GM10266 (cell line): ENCODE data around the gene TMEM79.

Experiments used
- DNase-seq: peaks from one replicate; pipeline ENCODE4 v3.0.0; 2012; ENCODE audit errors: extremely low spot score
- CTCF ChIP-seq: IDR thresholded peaks from 2 replicates; pipeline ENCODE4 v1.5.1; 2012; ENCODE audit warnings: mild to moderate bottlenecking, low read depth; ENCODE audit not compliant: control insufficient read depth, insufficient read depth; ENCODE audit errors: missing control alignments

TMEM79 gene

GRCh38 chr1:156244712-156245111 is 39.4 kb upstream of the TMEM79 start:
- DNase-seq, result no peak
- TF ChIP-seq CTCF, result no peak

GRCh38 chr1:156245451-156246232 is 38.5 kb upstream of the TMEM79 start:
- peak; percentile 68 for DNase-seq
- TF ChIP-seq CTCF, result no peak

DNA sequence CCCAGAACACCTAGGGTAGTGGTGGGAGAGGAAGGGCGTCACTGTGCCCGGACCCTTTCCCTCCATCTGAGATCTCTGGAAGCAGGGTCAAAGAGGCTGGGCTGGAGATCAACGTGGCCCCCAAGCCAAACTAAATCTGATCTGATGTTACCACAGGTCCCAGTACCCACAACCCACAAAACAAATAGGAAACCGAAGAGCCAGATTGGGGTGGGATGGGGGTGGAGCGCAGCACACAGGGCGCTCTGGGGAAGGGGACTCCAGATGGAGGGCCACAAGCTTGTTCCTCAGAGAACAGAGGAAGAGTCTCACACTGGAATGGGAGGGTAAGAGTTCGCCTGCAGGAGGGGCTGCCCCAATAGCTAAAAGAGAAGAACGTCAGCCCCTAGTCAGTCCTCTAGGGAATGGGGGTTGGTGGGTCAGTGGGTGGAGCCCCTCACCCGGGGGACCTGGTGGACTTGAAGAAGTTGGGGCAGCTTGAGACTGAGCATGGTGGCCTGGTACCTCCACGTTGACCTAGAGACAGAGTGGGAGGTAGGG is 37.8 kb upstream of the TMEM79 start:
- no peak for DNase-seq
- TF ChIP-seq CTCF, result no peak

DNA sequence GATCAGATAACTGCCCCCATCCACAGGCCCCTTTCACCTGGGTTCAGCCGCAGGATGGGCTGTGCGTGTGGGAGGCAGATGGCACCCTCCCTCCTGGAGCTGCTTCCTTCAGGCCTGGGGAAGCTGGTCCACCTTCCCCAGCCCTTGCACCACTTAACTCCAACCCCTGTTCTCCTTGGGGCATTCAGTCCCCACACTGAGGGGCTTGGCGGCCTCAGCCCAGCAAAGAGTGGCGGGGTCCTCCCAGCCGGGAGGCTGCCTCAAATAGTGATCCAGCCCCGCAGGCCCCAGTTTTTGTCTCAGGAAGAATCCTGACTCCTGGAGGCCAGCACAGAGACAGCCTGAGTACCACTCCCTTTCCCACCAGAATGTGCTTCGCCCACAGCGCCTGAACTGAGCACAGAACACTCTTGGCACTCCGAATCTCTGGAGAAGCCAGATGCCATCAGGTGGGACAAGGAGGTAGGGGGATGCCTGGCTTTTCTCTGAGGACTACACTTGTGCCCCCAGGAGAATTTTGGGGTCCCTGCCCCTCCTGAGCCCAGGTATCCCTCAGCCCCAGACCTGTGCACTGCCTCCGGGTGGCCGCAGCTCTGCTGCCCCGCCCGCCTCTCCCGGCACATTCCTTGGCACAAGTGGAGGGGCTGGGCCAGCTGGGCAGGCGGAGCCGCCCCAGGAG is 37.2 kb upstream of the TMEM79 start:
- TF ChIP-seq CTCF, result no peak
- DNase-seq, result no peak

GRCh38 chr1:156247460-156248322 is 36.4 kb upstream of the TMEM79 start, which contains the start of gene PAQR6:
PAQR6 (minus strand) TSS chr1:156248056; CDS start chr1:156246731, 1,325 bp downstream.
- DNase-seq, result no peak
- no peak for TF ChIP-seq CTCF

DNA sequence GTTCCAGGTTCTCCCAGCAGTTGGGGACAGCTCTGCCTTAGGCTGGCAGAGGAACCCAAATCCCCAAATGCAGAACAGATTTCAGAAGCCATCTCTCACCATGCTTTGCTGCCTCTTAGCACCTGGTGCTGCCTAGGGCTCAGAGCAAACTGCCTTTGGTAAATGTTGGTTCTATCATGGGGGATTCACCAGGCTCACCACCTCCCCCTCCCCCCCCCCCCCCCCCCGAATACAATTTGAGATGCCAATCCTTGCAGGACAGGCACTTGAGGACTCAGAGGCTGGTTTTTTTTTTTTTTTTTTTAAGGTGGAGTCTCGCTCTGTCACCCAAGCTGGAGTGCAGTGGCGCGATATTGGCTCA is 35.8 kb upstream of the TMEM79 start:
- no peak for DNase-seq
- TF ChIP-seq CTCF, result no peak
